Ramos (cell line): ENCODE measurements around the gene CBFA2T2.
"Not testable (repeated sequence)": the region's sequence is repeated elsewhere in the genome, so short reads cannot be mapped to it uniquely, and the experiment has no call there.

Experiments
- in situ Hi-C: fragments of 300-500 bp; cut with MboI; formaldehyde crosslinking; loops from one replicate; pipeline ENCODE4 v1.14.3; 2022; ENCODE audit warnings: low sequenced_read_pairs; ENCODE audit not compliant: unreplicated experiment

Gene CBFA2T2

DNA sequence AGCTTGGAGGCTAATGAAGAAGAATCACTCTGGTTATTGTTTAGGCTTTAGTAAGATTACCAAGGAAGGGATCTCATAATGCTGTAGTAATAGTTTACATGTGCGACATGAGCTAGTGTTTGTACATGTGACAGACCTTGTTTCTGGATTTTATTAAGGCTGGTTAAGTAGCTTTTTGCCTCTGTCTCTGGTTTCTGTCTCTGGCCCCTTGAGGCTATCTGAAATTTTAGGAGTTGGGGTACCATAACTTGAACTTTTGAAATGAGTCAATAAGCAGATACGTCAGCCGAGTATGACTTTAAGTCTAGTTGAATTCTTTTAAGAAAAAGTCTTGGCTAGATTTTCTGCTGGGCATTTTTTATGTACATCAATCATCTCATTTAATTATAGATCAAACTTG, 9.5 kb downstream of the CBFA2T2 start:
- in situ Hi-C loops: no loop called here

- in situ Hi-C loops: no loop called here
Measured at GRCh38 chr20:33501000-33501399, 11.1 kb downstream of the CBFA2T2 start.

DNA sequence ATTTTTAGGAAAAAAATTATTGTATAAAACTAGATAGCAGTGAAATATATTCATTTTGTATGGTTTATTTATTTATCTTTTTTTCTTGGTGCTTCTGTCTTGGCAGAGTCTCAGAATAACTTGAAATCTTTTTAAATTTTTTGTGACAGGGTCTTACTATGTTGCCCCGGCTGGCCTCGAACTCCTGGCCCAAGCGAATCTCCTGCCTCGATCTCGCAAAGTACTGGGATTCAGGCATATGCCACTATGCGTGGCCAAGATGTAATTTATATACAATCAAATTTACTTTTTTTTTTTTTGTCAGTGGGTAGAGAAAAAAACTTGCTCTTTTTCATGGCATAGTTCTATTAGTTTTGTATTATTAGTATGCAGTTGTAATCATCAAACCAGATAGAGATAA, 13.7 kb downstream of the CBFA2T2 start:
- in situ Hi-C loops: no loop called here

- in situ Hi-C loops: no loop called here
Measured at GRCh38 chr20:33506576-33506975, 16.7 kb downstream of the CBFA2T2 start.

DNA sequence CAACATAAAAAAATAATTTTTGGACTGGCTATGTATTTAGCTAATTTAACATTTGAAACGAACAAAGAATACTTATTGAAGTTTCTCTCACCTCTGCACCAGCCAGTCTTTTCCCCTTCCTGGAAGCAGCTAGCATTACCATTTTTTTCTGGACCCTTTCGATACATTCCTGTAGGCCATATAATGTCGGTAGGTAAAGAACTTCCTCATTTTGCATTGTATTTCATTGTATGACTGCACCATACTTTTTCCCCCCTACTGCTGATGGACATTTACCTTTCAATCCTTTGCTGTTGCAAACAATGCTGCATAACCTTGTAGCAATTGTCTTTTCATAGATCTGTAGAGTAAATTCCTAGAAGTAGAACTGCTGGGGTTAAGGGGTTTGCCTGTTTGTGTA, 17.6 kb downstream of the CBFA2T2 start:
- in situ Hi-C loops: no loop called here

DNA sequence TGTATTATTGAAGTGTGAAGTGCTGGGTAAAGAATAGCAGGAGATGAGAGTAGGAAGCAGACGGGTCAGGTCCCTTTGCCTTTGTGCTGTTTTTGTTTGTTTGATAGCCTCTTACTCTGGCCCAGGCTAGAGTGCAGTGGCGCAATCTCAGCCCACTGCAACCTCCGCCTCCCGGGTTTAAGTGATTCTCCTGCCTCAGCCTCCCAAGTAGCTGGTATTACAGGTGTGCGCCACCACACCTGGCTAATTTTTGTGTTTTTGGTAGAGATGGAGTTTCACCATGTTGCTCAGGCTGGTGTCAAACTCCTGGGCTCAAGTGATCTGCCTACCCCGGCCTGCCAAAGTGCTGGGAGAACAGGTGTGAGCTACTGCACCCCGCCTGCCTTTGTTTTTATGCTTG, 18.1 kb downstream of the CBFA2T2 start:
- in situ Hi-C loops: not testable (repeated sequence)

GRCh38 chr20:33509057-33509456, 19.2 kb downstream of the CBFA2T2 start:
- in situ Hi-C loops: not testable (repeated sequence)

- in situ Hi-C loops: not testable (repeated sequence)
Measured at GRCh38 chr20:33511876-33512275, 22.0 kb downstream of the CBFA2T2 start.

DNA sequence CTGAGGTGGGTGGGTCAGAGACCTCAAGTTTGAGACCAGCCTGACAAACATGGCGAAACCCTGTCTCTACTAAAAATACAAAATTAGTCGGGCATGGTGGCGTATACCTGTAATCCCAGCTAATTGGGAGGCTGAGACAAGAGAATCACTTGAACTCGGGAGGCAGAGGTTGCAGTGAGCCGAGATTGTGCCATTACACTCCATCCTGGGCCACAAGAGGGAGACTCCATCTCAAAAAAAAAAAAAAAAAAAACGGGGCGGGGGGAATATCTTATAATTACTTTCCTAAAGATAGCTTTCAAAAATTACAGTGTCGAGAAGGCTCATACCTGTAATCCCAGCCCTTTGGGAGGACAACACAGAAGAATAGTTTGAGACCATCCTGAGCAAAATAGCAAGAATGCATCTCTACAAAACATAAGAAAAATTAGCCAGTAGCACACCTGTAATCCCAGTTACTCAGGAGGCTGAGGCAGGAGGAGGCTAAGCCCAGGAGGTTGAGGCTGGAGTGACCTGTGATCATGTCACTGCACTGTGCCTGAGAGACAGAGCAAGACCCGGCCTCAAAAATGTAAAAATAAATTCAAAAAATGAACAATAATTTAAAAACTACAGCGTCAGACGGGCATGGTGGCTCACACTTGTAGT, 25.8 kb downstream of the CBFA2T2 start:
- in situ Hi-C loops: no loop called here

DNA sequence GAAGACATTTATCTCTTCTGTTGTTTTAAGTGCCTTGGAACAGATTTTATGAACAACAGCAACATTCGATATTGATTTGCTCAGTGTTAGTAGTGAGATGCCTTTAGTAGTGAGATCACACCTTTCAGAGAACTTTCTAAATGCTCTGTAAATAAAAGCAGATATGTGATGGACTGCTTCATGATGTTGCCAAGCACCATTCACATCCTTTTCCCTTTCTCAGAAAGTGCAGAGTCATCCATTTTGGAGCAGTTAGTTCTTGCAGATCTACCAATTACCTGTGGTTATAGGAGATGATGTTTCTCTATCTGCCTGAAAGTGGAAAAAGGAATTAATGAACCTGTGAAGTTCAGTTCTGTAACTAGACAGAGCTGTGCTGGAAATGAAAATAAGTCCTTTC, 27.0 kb downstream of the CBFA2T2 start:
- in situ Hi-C loops: no loop called here

DNA sequence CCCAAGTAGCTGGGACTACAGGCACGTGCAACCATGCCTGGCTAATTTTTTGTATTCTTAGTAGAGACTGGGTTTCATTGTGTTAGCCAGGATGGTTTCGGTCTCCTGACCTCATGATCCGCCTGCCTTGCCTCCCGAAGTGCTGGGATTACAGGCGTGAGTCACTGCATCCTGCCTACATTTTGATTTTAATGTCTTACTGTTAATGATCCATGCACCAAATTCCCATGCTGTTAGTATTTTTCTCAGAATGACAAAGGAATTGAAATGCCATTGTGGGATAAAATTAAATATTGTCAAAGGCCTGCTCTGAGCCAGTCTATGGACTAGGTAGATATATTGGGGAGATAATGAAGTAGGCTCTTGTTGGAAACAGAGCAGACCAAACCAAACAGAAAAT, 28.2 kb downstream of the CBFA2T2 start:
- in situ Hi-C loops: no loop called here

DNA sequence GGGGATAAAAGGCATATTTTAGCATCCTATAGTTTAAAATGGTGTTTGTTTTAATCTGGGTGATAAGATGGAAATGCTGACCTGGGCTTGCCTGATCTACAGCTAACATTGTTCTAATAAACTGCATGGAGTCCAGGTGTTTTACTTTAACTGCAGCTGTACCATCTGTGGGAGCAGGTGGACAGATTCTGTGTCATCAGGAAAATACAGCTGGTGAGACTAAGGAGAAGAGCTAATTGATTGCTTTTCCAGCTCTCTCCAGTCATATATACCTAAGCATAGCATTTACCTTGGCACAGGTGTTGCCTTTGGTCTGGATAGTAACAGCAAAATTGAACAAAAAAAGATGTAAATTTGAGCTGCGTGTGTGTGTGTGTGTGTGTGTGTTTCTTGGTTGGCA, 31.6 kb downstream of the CBFA2T2 start:
- in situ Hi-C loops: no loop called here

DNA sequence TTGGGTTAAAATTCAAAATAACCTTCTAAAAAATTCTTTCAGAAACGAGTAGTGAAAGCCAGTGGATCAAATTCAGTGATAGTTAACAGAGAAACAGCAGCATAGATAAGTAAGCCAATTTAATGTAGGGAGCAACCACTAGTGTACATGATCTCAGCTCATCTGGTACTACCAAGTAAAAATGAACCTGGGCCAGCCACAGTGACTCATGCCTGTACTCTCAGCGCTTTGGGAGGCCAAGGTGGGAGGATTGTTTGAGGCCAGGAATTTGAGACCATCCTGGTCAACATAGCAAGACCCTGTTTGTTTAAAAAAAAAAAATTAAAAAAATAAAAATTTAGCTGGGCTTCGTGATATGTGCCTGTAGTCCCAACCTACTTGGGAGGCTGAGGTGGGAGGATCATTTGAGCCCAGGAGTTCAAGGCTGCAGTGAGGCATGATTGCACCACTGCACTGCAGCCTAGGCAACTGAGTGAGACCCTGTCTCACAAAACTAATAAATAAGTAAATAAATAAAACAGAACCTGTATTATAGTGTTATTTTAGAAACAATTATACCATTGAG, 32.4 kb downstream of the CBFA2T2 start:
- in situ Hi-C loops: no loop called here

- in situ Hi-C loops: no loop called here
Measured at GRCh38 chr20:33524261-33524660, 34.4 kb downstream of the CBFA2T2 start.

DNA sequence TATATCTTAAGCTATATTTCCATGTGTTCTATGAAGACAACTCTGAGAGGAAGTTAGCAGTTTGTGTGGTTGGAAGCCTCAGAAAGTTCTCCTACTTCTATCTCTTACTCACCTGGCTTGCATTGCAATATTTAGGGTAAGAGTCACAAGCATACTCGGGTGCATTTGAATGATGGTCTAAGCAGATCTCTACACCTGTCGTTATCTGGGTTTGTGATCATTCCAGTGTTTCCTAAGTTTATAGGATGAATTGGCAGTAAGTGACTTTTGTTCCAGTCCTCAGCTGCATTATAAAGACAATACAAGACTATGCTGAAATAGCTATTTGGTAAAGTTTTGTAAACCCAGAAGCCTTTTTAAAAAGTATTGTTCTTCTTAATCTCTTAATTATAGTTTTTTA, 36.9 kb downstream of the CBFA2T2 start:
- in situ Hi-C loops: no loop called here

GRCh38 chr20:33531047-33531877, 41.4 kb downstream of the CBFA2T2 start:
- in situ Hi-C loops: no loop called here

DNA sequence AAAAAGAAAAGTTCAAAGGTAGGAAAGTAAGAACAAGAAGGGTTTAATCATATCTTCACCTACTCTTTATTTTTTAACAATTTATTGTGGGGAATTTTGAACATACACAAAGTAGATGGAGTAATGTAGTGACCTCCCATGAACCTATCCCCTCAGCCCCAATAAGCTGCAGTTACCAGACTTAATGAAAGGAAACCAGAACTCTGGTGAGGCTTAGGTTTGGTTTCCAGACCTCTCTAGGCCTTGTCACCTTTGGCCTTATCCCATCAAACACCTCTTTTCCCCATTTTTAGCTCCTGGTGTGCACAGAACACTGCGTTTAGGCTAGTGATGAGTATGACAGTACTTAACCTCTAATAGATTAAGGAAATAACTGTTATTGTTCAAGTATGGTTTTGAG, 42.0 kb downstream of the CBFA2T2 start:
- in situ Hi-C loops: no loop called here

DNA sequence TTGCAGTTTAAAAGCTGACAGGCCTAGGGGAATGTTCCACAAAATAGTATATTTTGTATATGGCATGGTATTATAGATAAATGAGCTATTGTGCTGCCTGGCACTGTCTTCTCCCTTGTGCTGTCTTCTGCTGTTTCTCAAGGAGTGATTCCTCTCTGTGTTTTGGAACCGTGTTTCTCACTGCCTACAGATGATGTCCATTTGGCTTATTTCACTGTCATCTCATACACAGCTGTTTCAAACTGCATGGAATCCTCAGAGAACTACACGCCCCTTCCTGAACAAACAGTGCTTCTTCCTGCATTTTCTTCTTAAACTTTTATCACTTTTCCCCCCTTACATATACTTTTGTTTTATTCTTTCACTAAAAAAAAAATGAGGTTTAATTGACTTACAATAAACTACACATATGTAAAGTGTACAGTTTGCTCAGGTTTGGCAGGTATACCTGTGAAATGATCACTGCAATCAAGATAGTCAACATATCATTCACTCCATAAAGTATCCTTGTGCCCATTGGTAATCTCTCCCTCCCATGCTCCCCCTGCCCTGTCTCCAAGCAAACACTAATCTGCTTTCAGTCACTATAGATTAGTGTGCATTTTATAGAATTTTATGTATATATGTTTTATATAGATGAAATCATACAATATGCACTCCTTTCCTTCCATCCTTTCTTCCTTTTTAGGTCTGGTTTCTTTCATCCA, 43.0 kb downstream of the CBFA2T2 start:
- in situ Hi-C loops: no loop called here

DNA sequence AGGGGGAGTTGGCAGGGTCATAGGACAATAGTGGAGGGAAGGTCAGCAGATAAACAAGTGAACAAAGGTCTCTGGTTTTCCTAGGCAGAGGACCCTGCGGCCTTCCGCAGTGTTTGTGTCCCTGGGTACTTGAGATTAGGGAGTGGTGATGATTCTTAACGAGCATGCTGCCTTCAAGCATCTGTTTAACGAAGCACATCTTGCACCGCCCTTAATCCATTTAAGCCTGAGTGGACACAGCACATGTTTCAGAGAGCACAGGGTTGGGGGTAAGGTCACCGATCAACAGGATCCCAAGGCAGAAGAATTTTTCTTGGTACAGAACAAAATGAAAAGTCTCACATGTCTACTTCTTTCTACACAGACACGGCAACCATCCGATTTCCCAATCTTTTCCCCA, 45.8 kb downstream of the CBFA2T2 start:
- in situ Hi-C loops: not testable (repeated sequence)

GRCh38 chr20:33537608-33538007, 47.7 kb downstream of the CBFA2T2 start:
- in situ Hi-C loops: no loop called here

- in situ Hi-C loops: no loop called here
Measured at GRCh38 chr20:33539129-33539528, 49.2 kb downstream of the CBFA2T2 start.
